RPMI8226 (cell line): ENCODE measurements around the gene UNK.
"Not testable (repeated sequence)": the region's sequence is repeated elsewhere in the genome, so short reads cannot be mapped to it uniquely, and the experiment has no call there.

Experiments used
- DNase-seq: peaks from one replicate; pipeline ENCODE4 v3.0.0-alpha.2; 2015

Gene UNK

GRCh38 chr17:75807861-75808260, 23.3 kb downstream of the UNK start:
- DNase-seq: no peak

- no peak for DNase-seq
These were observed 23.9 kb downstream of the UNK start for GRCh38 chr17:75808549-75808904.

GRCh38 chr17:75808905-75809621, 24.5 kb downstream of the UNK start:
- no peak for DNase-seq

GRCh38 chr17:75809631-75810111, 25.1 kb downstream of the UNK start:
- no peak for DNase-seq

GRCh38 chr17:75810216-75810615, 25.6 kb downstream of the UNK start:
- DNase-seq: no peak

GRCh38 chr17:75810756-75811155, 26.1 kb downstream of the UNK start:
- DNase-seq: not testable (repeated sequence)

GRCh38 chr17:75811174-75811573, 26.6 kb downstream of the UNK start:
- no peak for DNase-seq

- no peak for DNase-seq
These were observed 27.7 kb downstream of the UNK start for GRCh38 chr17:75812096-75813013.

GRCh38 chr17:75813081-75814020, 28.7 kb downstream of the UNK start:
- no peak for DNase-seq

GRCh38 chr17:75814021-75814395, 29.4 kb downstream of the UNK start:
- DNase-seq: no peak

- DNase-seq: no peak
These were observed 30.3 kb downstream of the UNK start for GRCh38 chr17:75814900-75815373.

- no peak for DNase-seq
These were observed 30.8 kb downstream of the UNK start for GRCh38 chr17:75815399-75815798.

GRCh38 chr17:75816693-75817092, 32.1 kb downstream of the UNK start:
- DNase-seq: no peak

- no peak for DNase-seq
These were observed 33.0 kb downstream of the UNK start for GRCh38 chr17:75817571-75817970.

- DNase-seq: no peak
These were observed 33.8 kb downstream of the UNK start for GRCh38 chr17:75818326-75818885.

- no peak for DNase-seq
These were observed 34.5 kb downstream of the UNK start for GRCh38 chr17:75819116-75819515.

- DNase-seq: no peak
These were observed 35.1 kb downstream of the UNK start for GRCh38 chr17:75819678-75820077.

GRCh38 chr17:75820094-75821080, 35.8 kb downstream of the UNK start:
- DNase-seq: no peak

- DNase-seq: no peak
These were observed 36.9 kb downstream of the UNK start for GRCh38 chr17:75821552-75821951.

- peak; percentile 71 for DNase-seq
These were observed 37.7 kb downstream of the UNK start for GRCh38 chr17:75822119-75822799.

- no peak for DNase-seq
These were observed 38.2 kb downstream of the UNK start for GRCh38 chr17:75822800-75823166.
